Measurements from ENCODE around the gene ZDHHC3.
"Not testable (repeated sequence)": the region's sequence is repeated elsewhere in the genome, so short reads cannot be mapped to it uniquely, and the experiment has no call there.

ZDHHC3 gene

GRCh38 chr3:44963571-44964325 is 12.2 kb downstream of the ZDHHC3 start:
- DNase-seq (ENCODE audit: low spot score): no peak

- no peak for DNase-seq (ENCODE audit: low spot score)
Measured at GRCh38 chr3:44962621-44963393, 13.2 kb downstream of the ZDHHC3 start.

GRCh38 chr3:44961888-44962287 is 14.1 kb downstream of the ZDHHC3 start:
- DNase-seq (ENCODE audit: low spot score): no peak

- no peak for DNase-seq (ENCODE audit: low spot score)
Measured at GRCh38 chr3:44960387-44961026, 15.5 kb downstream of the ZDHHC3 start.

- no peak for DNase-seq (ENCODE audit: low spot score)
Measured at GRCh38 chr3:44958386-44958785, 17.6 kb downstream of the ZDHHC3 start.

GRCh38 chr3:44957986-44958385 is 18.0 kb downstream of the ZDHHC3 start:
- DNase-seq (ENCODE audit: low spot score): no peak

GRCh38 chr3:44955917-44956316 is 20.1 kb downstream of the ZDHHC3 start:
- DNase-seq (ENCODE audit: low spot score): no peak

GRCh38 chr3:44954962-44955361 is 21.0 kb downstream of the ZDHHC3 start:
- no peak for DNase-seq (ENCODE audit: low spot score)

GRCh38 chr3:44954304-44954703 is 21.7 kb downstream of the ZDHHC3 start:
- DNase-seq (ENCODE audit: low spot score): no peak

- DNase-seq (ENCODE audit: low spot score): no peak
Measured at GRCh38 chr3:44952689-44953088, 23.3 kb downstream of the ZDHHC3 start.

- no peak for DNase-seq (ENCODE audit: low spot score)
Measured at GRCh38 chr3:44950275-44950734, 25.7 kb downstream of the ZDHHC3 start.

GRCh38 chr3:44949770-44950169 is 26.2 kb downstream of the ZDHHC3 start:
- not testable (repeated sequence) for DNase-seq (ENCODE audit: low spot score)

- DNase-seq (ENCODE audit: low spot score): no peak
Measured at GRCh38 chr3:44948239-44948638, 27.7 kb downstream of the ZDHHC3 start.

GRCh38 chr3:44942202-44942921 is 33.6 kb downstream of the ZDHHC3 start:
- peak; percentile 8 for DNase-seq (ENCODE audit: low spot score)

GRCh38 chr3:44939581-44940036 is 36.4 kb downstream of the ZDHHC3 start:
- DNase-seq (ENCODE audit: low spot score): no peak

- DNase-seq (ENCODE audit: low spot score): no peak
Measured at GRCh38 chr3:44932986-44933944, 42.7 kb downstream of the ZDHHC3 start.

- DNase-seq (ENCODE audit: low spot score): no peak
Measured at GRCh38 chr3:44932271-44932670, 43.7 kb downstream of the ZDHHC3 start.

- DNase-seq (ENCODE audit: low spot score): no peak
Measured at GRCh38 chr3:44931791-44932190, 44.2 kb downstream of the ZDHHC3 start.

GRCh38 chr3:44930911-44931310 is 45.1 kb downstream of the ZDHHC3 start:
- no peak for DNase-seq (ENCODE audit: low spot score)

- DNase-seq (ENCODE audit: low spot score): no peak
Measured at GRCh38 chr3:44929782-44930181, 46.2 kb downstream of the ZDHHC3 start.

GRCh38 chr3:44927371-44927770 is 48.6 kb downstream of the ZDHHC3 start:
- no peak for DNase-seq (ENCODE audit: low spot score)

All from SW480 (cell line).